ENCODE measurements around the gene EIF4E2.

GRCh38 chr2:232535761-232536530, 14.5 kb upstream of the EIF4E2 start:
- TF ChIP-seq POLR2A (IDR thresholded peaks at IDR 0.05; ENCODE audit: low read depth, low read length) (no peak), POLR2AphosphoS5 (IDR thresholded peaks at IDR 0.05; ENCODE audit: low read depth, low read length) (no peak), TAF1 (IDR thresholded peaks at IDR 0.05; ENCODE audit: borderline replicate concordance, low read depth, low read length) (no peak)
